HCT116 (cell line): ENCODE data around the gene PDLIM5. TPM values are rescaled to one million over a fixed set of nuclear protein-coding genes. Genes with fewer than 3 reads are reported as not detected.

Experiments
- ATAC-seq: fragments of 200-7000 bp; cut with Tn5 transposase; 2 replicates; pipeline ENCODE4 v1.9.1; 2020; ENCODE audit warnings: mild to moderate bottlenecking, moderate library complexity
- BruUV-seq: library from RNA; stranded (reverse); fragments of 400-500 nt; replicated peaks from 2 replicates; lab custom pipeline; 2021; lab: Mats Ljungman, UMichigan
- CTCF ChIA-PET: fragments of 300-600 bp; sonication (Branson Sonifier 250); formaldehyde crosslinking; loops from one replicate; lab custom pipeline; 2021; ENCODE audit warnings: antibody characterized with exemption; lab: Charles Lee
- POLR2A ChIA-PET: fragments of 300-600, 350-600 bp; sonication (Branson Sonifier 250); formaldehyde crosslinking; loops from one replicate; lab custom pipeline; 2021; ENCODE audit warnings: antibody characterized with exemption; lab: Charles Lee
- RAD21 ChIA-PET, 2 experiments: fragments of 300-600 bp; sonication (Branson Sonifier 250); formaldehyde crosslinking; loops; one replicate each; lab custom pipeline; 2023; ENCODE audit warnings: low total read pairs in 2 of 2; ENCODE audit not compliant: uncharacterized antibody in 2 of 2, unreplicated experiment in 2 of 2, low non-redundant PET in 1 of 2; lab: Charles Lee
- DNase-seq: peaks from one replicate; pipeline ENCODE4 v3.0.0-alpha.2; 2010; ENCODE audit warnings: low read depth, low spot score
- H2AFZ ChIP-seq: fragments of 200-600 bp; shearing (Covaris generic), sonication (generic); 2 replicates; pipeline ENCODE4 v1.6.1; 2017; ENCODE audit warnings: low read depth, mixed run types, mixed read lengths, antibody characterized with exemption, low read length; ENCODE audit not compliant: poor library complexity, severe bottlenecking
- H3K27ac ChIP-seq: 2 replicates; pipeline ENCODE4 v1.5.1; 2012; ENCODE audit warnings: low read depth, low read length
- H3K27me3 ChIP-seq: fragments of 200-600 bp; sonication (generic); 2 replicates; pipeline ENCODE4 v1.6.1; 2016; ENCODE audit warnings: mixed run types, low read length, mixed read lengths; ENCODE audit not compliant: insufficient read depth
- H3K36me3 ChIP-seq, 2 experiments: fragments of 200-500 bp in 1 of 2; fragments of 200-600 bp in 1 of 2; sonication (Bioruptor generic) in 1 of 2; sonication (generic) in 1 of 2; 2 replicates each; pipeline versions ENCODE4 v1.5.1 to v1.6.1; 2014 to 2016; ENCODE audit warnings: low read length in 2 of 2, inconsistent platforms in 1 of 2, mixed read lengths in 1 of 2, mixed run types in 1 of 2; ENCODE audit not compliant: insufficient read depth in 2 of 2, control insufficient read depth in 1 of 2
- H3K4me1 ChIP-seq, 2 experiments: fragments of 200-600 bp in 1 of 2; sonication (generic) in 1 of 2; 2 replicates each; pipeline versions ENCODE4 v1.5.1 to v1.6.1; 2012 to 2017; ENCODE audit warnings: low read length in 2 of 2, inconsistent platforms in 1 of 2, mild to moderate bottlenecking in 1 of 2, mixed read lengths in 1 of 2, mixed run types in 1 of 2, moderate library complexity in 1 of 2; ENCODE audit not compliant: insufficient read depth in 2 of 2, control insufficient read depth in 1 of 2
- H3K4me2 ChIP-seq: fragments of 200-600 bp; sonication (generic); 2 replicates; pipeline ENCODE4 v1.6.1; 2017; ENCODE audit warnings: mixed run types, low read length, mixed read lengths
- H3K4me3 ChIP-seq, 2 experiments: fragments of 200-600 bp in 1 of 2; sonication (generic) in 1 of 2; replicated peaks in 1 of 2; 2 replicates each; pipeline ENCODE4 v1.5.1; 2011 to 2016; ENCODE audit warnings: low read length in 2 of 2, control low read depth in 1 of 2, low read depth in 1 of 2, mild to moderate bottlenecking in 1 of 2, mixed read lengths in 1 of 2, mixed run types in 1 of 2
- H3K79me2 ChIP-seq: fragments of 200-600 bp; sonication (generic); 2 replicates; pipeline ENCODE4 v1.6.1; 2017; ENCODE audit warnings: mild to moderate bottlenecking, mixed run types, low read length, moderate library complexity, mixed read lengths; ENCODE audit not compliant: insufficient read depth
- H3K9ac ChIP-seq: fragments of 200-600 bp; sonication (generic); 2 replicates; pipeline ENCODE4 v1.6.1; 2016; ENCODE audit warnings: low read length, mixed read lengths
- H3K9me2 ChIP-seq: fragments of 200-600 bp; sonication (generic), shearing (Covaris generic); 2 replicates; pipeline ENCODE4 v1.6.1; 2017; ENCODE audit warnings: mixed run types, mild to moderate bottlenecking, moderate library complexity; ENCODE audit not compliant: insufficient read depth
- H3K9me3 ChIP-seq, 2 experiments: fragments of 200-500 bp in 1 of 2; fragments of 200-600 bp in 1 of 2; sonication (Bioruptor generic) in 1 of 2; sonication (generic) in 1 of 2; 2 replicates each; pipeline ENCODE4 v1.6.1; 2014 to 2017; ENCODE audit warnings: low read length in 2 of 2, mixed read lengths in 2 of 2, inconsistent platforms in 1 of 2, low read depth in 1 of 2, mild to moderate bottlenecking in 1 of 2, mixed run types in 1 of 2, moderate library complexity in 1 of 2; ENCODE audit not compliant: control insufficient read depth in 1 of 2, insufficient read depth in 1 of 2
- H4K20me1 ChIP-seq: fragments of 200-600 bp; sonication (generic), shearing (Covaris generic); 2 replicates; pipeline ENCODE4 v1.6.1; 2017; ENCODE audit warnings: mixed run types, mild to moderate bottlenecking, moderate library complexity; ENCODE audit not compliant: insufficient read depth
- CEBPB ChIP-seq: IDR thresholded peaks from 2 replicates; pipeline ENCODE4 v1.6.1; 2012; ENCODE audit warnings: low read depth
- JUND ChIP-seq: IDR thresholded peaks from 2 replicates; pipeline ENCODE4 v1.6.1; 2012
- POLR2AphosphoS5 ChIP-seq: IDR thresholded peaks from 2 replicates; pipeline ENCODE4 v1.6.1; 2011; ENCODE audit warnings: mild to moderate bottlenecking, low read depth, low read length, moderate library complexity
- RAD21 ChIP-seq: IDR thresholded peaks from 2 replicates; pipeline ENCODE4 v1.6.1; 2012; ENCODE audit warnings: low read depth, mild to moderate bottlenecking
- REST ChIP-seq: IDR thresholded peaks from 2 replicates; pipeline ENCODE4 v1.6.1; 2012; ENCODE audit warnings: low read depth
- ZNF274 ChIP-seq: fragments of 200-500 bp; sonication (Bioruptor generic); IDR thresholded peaks from 2 replicates; pipeline ENCODE4 v1.6.1; 2014; ENCODE audit warnings: mild to moderate bottlenecking, low read depth, low read length, inconsistent platforms
- intact Hi-C: fragments of 100-400 bp; cut with micrococcal nuclease; formaldehyde crosslinking; loops from 2 replicates; pipeline ENCODE4 v1.10.0; 2022
- total RNA-seq: library from RNA; stranded (reverse); gene quantifications from one replicate; pipeline ENCODE4 v1.2.1, GENCODE V29; 2021; ENCODE audit not compliant: unreplicated experiment

The PDLIM5 gene
- total RNA-seq, 1 experiment from 2014 or later: 130 TPM

- DNase-seq: no peak
- no peak overlapping the region for H2AFZ ChIP-seq
- RAD21 ChIA-PET: no interaction called here
- H3K27me3 ChIP-seq: no peaks in the 10 kb centered on the region
- no peak overlapping the region for H3K4me2 ChIP-seq
- intact Hi-C loops: no loop called here
- no peak for TF ChIP-seq CEBPB
- TF ChIP-seq, all 23 proteins: peak for 0
- H3K9ac ChIP-seq: no peak overlapping the region
- no peaks in the 10 kb centered on the region for H3K9me3 ChIP-seq
- no peaks in the 10 kb centered on the region for H3K4me1 ChIP-seq
- ATAC-seq: no peak
- H4K20me1 ChIP-seq: no peaks in the 10 kb centered on the region
- peaks cover 0 to 4% of the 10 kb centered on the region in 2 experiments; a peak in 1 of 4 replicates for H3K36me3 ChIP-seq
- no peaks in the 10 kb centered on the region for H3K79me2 ChIP-seq
- no TSS peak for BruUV-seq
- no peaks in the 10 kb centered on the region for H3K9me2 ChIP-seq
- POLR2A ChIA-PET: no interaction called here
- CTCF ChIA-PET: no interaction called here
- H3K27ac ChIP-seq: no peak overlapping the region
- H3K4me3 ChIP-seq: no peak overlapping the region
Measured at GRCh38 chr4:94650134-94650495, 198.4 kb downstream of the PDLIM5 start.

DNA sequence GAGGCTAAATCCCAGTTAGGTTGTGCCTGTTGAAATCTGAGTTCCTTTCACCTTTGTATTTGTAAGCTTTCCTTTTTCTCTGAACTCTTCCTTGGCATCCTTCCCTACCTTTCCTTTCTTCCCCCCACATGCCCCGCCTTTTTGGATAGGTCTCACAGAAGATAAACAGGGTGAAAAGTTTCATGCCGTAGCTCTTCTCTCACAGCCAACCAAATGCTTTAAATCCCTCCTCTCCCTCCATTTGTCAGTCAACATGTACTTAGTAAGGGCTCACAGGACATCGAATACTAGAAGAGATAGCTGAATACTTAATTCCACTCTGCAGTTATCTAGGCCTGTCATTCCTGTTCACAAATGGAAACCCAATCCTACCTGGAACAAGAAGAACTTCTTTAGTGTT lies 198.9 kb downstream of the PDLIM5 start:
- Histone ChIP-seq H2AFZ (no peak overlapping the region), H3K9ac (no peak overlapping the region), H3K9me3 (no peaks in the 10 kb centered on the region), H3K4me3 (no peak overlapping the region), H3K27ac (no peak overlapping the region), H3K9me2 (no peaks in the 10 kb centered on the region), H4K20me1 (no peaks in the 10 kb centered on the region), H3K79me2 (no peaks in the 10 kb centered on the region), H3K36me3 (peaks cover 0 to 3% of the 10 kb centered on the region in 2 experiments; a peak in 1 of 4 replicates), H3K4me2 (no peak overlapping the region), H3K4me1 (no peaks in the 10 kb centered on the region), H3K27me3 (no peaks in the 10 kb centered on the region)
- ATAC-seq: no peak
- no TSS peak for BruUV-seq
- ChIA-PET CTCF (no interaction called here), RAD21 (no interaction called here), POLR2A (no interaction called here)
- no peak for DNase-seq
- intact Hi-C loops: no loop called here
- TF ChIP-seq POLR2AphosphoS5: no peak
- no peak for TF ChIP-seq ZNF274
- TF ChIP-seq RAD21: no peak
- TF ChIP-seq CEBPB: no peak
- no peak for TF ChIP-seq JUND
- no peak for TF ChIP-seq REST
